SKM-1 (cell line): ENCODE results near the gene NCOA7.
A peak's percentile ranks its signal among the peaks of the same experiment; 100 is the strongest.
"Not testable (repeated sequence)": the region's sequence is repeated elsewhere in the genome, so short reads cannot be mapped to it uniquely, and the experiment has no call there.

ENCODE experiments used
- DNase-seq: peaks from one replicate; lab custom pipeline; 2025; ENCODE audit not compliant: unreplicated experiment; lab: John Stamatoyannopoulos, UW

Gene NCOA7

DNA sequence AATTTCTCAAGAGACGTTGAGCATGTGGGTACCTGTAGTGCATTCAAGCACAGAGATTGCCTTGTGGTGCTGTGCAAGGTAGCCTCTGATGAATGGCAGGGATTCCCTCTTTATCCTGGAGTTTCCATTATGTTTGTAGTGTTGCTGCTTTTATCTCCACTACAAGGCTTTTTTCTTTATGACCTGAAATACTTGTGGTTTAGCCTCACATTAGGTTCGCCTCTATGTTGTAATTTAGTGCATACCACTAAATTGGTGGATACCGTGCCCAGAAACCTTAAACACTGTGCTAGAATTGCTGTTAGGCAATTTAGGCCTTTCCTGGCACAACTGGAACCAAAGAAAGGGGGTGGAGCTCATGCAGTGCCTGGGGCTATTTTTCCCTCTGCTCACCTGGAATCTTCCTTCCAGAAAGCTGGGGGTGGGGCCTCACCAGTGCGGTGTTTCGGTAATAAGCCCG is 76.8 kb downstream of the NCOA7 start:
- peak; percentile 5 for DNase-seq

DNA sequence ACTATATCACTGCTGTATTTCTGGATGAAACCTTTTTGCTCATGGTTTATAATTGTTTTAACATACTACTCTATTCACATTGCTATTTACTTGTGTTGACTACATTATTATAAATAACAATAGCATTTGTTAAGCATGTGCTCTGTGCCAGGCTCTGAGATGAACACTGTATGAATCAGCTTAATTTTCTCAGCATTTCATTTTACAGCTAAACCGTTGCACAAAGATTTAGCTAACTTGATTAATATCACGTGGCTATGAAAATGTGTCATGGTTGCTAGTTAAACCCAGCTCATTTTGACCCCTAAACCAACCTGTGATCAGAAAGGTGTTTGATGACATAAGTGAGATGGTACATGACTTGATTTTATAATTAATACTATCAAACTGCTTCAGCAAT is 77.5 kb downstream of the NCOA7 start:
- no peak for DNase-seq

GRCh38 chr6:125868678-125869395 is 78.1 kb downstream of the NCOA7 start:
- no peak for DNase-seq

DNA sequence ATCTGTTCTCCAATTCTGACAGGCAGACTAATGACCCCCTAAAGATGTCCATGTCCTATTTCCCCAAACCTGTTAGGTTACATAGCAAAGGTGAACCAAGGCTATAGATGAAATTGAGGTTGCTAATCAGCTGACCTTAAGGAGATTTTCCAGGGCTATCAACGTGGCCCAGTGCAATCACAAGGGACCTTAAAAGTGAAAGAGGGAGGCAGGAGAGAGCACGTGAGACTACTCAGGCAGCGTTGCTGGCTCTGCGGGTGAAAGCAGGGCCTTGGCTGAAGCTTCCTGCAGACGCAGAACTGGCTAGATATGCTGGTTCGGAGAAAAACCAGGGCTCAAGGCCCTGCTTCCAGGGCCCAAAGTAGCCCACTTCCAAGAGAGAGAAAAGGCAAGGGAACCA is 78.7 kb downstream of the NCOA7 start:
- DNase-seq = no peak

- no peak for DNase-seq
Observed at GRCh38 chr6:125871365-125871764, 80.6 kb downstream of the NCOA7 start.

DNA sequence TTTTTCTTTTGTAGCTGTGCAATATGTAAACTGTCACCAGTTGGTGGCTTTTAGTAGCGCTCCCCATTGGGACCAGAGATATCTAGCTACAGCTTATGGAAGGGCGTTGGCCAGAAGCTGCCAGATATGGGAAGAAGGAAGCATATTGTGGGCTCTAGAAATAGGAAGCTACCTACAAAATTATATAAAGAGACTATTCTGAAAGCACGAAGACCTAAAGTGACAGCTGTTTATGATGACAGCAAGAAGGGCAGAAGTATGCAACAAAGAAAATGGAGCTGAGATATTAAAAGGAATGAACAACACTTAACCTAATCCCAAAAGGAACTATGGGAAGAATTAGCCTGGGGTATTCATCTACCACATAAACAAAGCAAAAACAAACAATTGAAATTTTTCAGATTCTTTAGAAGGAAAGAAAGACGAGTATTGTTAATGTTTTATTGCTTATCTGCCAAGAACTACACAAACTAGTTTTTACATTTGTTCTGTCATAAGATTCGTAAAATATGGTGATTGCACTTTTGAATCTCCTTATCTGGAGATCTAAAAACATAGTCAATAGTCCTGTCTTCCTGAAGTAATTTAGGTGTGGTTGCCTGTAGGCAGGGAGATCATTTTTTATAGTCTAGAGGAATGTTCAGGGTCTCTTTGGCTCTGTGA is 81.6 kb downstream of the NCOA7 start:
- no peak for DNase-seq

GRCh38 chr6:125882243-125882642 is 91.5 kb downstream of the NCOA7 start:
- DNase-seq = no peak

DNA sequence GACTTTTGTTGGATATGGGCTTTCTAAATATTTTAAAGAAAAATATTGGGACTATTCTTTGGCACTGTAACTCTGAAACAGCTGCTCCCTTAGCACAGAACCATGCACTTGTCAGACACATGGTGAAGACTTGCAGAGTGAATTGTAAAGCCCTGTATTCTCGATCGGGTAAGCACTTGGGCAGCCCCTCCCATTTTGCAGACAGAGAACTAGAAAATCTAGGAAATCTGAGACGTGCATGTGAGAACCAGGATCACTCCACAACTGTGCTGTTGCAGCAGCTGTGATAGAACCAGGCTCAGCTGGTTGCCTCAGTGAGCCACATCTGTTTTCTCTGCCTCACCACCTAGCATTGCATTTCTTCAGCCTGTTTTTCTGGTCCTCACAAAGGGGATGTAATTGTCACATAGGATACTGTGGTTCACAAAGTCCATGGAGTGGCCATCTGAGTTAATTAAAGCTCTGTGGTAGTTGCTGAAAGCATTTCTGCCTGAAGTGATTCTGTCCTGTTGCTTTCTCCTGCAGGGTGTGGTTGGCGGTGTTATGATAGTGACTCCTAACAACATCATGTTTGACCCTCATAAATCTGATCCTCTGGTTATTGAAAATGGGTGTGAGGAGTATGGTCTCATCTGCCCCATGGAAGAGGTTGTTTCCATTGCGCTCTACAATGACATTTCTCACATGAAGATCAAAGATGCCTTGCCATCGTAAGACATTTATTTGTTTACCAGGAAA is 94.0 kb downstream of the NCOA7 start:
- DNase-seq = no peak

GRCh38 chr6:125886021-125886420 is 95.3 kb downstream of the NCOA7 start:
- DNase-seq = peak; percentile 13

DNA sequence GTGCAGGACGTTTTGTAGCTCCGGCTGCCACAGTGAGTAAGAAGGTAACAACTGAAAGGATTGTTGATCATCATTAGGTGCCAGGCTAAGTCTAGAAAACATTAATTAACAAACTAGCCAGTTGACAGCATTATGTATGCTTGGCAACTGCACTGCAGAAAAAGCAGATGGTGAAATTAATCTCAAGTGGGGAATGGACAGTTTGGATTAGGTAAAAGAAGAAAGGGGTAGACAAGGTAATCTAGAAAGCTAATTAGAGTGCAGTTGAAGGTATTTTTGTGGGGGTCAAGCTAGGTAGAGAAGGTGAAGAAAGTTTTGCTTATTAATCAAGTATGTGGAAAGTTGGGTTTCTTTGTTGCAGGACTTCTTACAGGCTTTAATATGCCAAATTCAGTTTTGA is 96.2 kb downstream of the NCOA7 start:
- no peak for DNase-seq

DNA sequence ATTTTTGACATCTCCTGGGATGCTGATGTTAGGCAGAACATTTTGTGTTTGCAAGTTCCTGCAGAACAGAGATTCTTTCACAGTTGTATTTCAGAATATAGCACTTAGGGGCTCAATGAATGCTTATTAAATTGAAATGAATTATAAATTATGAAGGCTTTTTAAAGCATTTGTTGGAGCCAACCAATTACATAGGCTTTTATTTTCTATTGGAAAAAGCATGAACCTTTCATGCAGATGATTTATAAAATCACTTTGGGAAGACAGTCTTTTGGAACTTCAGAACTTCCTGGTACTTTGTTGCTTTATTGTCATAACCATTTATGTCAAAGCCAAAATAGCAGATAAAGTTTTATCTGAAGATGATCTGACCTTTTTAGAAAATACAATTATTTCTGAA is 96.6 kb downstream of the NCOA7 start:
- DNase-seq = no peak

DNA sequence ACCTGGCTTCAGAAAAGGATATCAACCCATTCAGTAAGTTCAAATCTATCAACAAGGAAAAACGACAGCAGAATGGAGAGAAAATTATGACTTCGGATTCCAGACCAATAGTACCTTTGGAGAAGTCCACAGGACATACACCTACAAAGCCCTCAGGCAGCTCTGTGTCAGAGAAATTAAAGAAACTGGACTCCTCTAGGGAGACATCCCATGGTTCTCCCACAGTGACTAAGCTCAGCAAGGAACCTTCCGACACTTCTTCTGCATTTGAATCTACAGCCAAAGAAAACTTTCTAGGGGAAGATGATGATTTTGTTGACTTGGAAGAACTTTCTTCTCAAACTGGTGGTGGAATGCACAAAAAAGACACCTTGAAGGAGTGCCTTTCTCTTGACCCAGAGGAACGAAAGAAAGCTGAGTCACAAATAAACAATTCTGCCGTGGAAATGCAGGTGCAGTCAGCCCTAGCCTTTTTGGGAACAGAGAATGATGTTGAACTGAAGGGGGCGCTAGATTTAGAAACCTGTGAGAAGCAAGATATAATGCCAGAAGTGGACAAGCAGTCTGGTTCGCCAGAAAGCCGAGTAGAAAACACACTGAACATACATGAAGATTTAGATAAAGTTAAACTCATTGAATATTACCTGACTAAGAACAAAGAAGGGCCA is 98.4 kb downstream of the NCOA7 start:
- DNase-seq = peak; percentile 33

DNA sequence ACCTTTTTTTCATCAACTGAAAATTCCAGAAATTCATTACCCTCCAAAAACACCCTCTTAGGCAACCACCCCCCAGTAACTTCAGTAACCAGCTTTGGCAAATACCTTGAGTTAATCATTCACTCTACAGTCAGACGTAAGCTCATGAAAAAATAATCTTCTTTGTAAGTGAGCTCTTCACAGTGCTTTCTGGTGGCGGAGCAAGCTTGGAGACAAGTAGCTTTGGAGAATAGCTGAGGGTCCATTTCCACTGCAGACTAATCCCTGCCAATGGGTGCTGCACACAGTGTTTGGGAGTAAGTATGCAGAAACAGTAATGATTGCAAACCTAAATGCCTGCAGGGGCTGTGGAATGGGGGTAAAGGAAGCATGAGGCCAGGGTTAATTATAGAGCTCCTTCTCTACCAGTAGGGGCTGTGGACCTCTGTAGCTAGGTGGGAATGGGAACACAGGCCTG is 109.0 kb downstream of the NCOA7 start:
- no peak for DNase-seq

DNA sequence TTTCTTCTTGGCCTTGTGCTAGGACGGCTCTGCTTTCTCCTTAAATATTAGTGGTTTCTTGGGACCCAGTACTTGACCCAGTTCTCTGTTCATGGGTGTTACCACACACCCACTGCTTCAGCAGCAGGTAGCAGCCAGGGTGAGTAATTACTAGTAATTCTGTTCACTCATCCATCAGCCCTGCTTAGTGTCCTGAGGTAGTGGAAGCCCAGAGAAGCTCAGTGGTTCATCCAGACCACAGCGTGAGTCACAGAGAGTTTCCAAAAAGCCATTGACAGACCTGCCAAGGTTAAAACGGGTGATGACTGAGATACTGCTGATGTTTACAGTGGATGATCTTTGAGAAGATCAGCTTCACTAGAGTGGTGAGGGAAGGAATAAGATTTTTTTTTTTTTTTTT is 114.1 kb downstream of the NCOA7 start:
- no peak for DNase-seq

GRCh38 chr6:125906158-125906998 is 115.6 kb downstream of the NCOA7 start:
- peak; percentile 40 for DNase-seq

- no peak for DNase-seq
Observed at GRCh38 chr6:125910527-125910926, 119.8 kb downstream of the NCOA7 start.

DNA sequence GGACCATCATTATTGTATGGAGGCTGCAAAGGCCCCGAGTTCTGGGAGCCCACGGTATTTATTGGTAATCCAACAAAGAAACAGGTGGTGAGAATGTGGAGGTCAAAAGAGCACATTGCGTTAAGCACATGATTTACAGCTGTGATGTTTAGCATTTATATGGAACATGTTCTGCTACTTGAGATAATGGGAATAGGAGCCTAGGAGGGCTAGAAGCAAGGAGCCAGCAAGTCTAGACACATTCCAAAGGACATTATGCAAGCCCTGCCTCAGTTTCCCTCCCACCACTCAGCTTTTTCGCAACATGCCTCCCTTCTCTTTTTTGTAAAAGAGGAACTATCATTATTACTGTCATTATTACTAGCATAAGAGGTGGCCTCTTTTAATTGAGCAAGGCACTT is 120.3 kb downstream of the NCOA7 start:
- DNase-seq = not testable (repeated sequence)

DNA sequence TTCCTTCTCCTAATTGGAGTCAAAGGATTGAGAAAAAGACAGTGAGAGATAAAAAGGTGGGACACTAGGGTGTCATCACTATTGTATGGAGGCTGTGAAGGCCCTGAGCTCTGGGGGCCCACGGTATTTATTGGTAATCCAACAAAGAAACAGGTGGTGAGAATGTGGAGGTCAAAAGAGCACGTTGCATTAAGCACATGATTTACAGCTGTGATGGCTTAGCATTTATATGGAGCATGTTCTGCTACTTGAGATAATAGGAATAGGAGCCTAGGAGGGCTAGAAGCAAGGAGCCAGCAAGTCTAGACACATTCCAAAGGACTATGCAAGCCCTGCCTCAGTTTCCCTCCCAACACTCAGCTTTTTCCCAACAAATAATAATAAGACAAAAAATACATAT is 121.7 kb downstream of the NCOA7 start:
- not testable (repeated sequence) for DNase-seq

GRCh38 chr6:125913145-125913544 is 122.4 kb downstream of the NCOA7 start:
- no peak for DNase-seq

DNA sequence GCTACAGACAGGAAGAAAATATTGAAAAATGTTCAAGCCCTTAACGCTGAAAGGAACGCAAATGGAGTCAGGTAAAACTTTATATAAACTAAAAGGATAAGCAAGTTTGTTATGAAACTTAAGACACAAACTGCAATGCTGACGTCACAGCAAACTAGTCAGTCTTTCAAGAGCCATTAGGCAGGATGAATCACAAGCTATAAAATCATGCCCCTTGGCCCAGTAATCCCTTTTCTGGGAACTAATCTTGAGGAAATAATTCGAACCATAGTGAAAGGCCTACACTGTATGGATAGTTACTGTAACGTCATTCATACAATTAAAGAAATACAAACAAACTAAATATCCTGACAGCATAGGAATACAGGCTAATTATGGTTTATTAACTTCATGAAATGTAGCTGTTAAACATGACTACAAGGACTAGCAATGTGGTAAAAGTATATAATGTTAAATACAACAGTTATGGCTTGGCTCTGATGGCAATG is 123.1 kb downstream of the NCOA7 start:
- DNase-seq = no peak
